ENCODE data around the gene RHOF.

GRCh38 chr12:121773011-121773777 is 20.3 kb downstream of the RHOF start:
- TF ChIP-seq, protein P1, sequence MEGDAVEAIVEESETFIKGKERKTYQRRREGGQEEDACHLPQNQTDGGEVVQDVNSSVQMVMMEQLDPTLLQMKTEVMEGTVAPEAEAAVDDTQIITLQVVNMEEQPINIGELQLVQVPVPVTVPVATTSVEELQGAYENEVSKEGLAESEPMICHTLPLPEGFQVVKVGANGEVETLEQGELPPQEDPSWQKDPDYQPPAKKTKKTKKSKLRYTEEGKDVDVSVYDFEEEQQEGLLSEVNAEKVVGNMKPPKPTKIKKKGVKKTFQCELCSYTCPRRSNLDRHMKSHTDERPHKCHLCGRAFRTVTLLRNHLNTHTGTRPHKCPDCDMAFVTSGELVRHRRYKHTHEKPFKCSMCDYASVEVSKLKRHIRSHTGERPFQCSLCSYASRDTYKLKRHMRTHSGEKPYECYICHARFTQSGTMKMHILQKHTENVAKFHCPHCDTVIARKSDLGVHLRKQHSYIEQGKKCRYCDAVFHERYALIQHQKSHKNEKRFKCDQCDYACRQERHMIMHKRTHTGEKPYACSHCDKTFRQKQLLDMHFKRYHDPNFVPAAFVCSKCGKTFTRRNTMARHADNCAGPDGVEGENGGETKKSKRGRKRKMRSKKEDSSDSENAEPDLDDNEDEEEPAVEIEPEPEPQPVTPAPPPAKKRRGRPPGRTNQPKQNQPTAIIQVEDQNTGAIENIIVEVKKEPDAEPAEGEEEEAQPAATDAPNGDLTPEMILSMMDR (IDR thresholded peaks at IDR 0.05; ENCODE audit: insufficient read depth, low read depth, low read length), result peak; percentile 64
- TF ChIP-seq EZH2 (IDR thresholded peaks at IDR 0.05; ENCODE audit: insufficient read depth, low read length), result no peak

Data from astrocyte (in vitro differentiated cells and primary cell).